ENCODE data around the gene ZNF326.

The ZNF326 gene, protein sequence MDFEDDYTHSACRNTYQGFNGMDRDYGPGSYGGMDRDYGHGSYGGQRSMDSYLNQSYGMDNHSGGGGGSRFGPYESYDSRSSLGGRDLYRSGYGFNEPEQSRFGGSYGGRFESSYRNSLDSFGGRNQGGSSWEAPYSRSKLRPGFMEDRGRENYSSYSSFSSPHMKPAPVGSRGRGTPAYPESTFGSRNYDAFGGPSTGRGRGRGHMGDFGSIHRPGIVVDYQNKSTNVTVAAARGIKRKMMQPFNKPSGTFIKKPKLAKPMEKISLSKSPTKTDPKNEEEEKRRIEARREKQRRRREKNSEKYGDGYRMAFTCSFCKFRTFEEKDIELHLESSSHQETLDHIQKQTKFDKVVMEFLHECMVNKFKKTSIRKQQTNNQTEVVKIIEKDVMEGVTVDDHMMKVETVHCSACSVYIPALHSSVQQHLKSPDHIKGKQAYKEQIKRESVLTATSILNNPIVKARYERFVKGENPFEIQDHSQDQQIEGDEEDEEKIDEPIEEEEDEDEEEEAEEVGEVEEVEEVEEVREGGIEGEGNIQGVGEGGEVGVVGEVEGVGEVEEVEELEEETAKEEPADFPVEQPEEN

GRCh38 chr1:89994805-89995597 is at the start of gene ZNF326:
Gene ZNF326 (plus strand): TSS chr1:89995110. CDS start chr1:89995258, 148 bp downstream.
- no peaks in the 10 kb centered on the region for H3K9me3 ChIP-seq (ENCODE audit: control insufficient read depth in 1 of 2, low read length in 2 of 2)
- H3K27me3 ChIP-seq (ENCODE audit: low read depth, low read length): no peaks in the 10 kb centered on the region
- peaks cover 8 to 31% of the 10 kb centered on the region in 2 donors for H3K4me1 ChIP-seq (ENCODE audit: control insufficient read depth in 1 of 2, insufficient read depth in 2 of 2, low read length in 2 of 2)
- peak within 1 kb of the TSS; percentile 86 to 96 for H3K4me3 ChIP-seq (ENCODE audit: low read depth in 1 of 2, low read length in 2 of 2)
- peak within 1 kb of the TSS; percentile 94 for H3K27ac ChIP-seq (ENCODE audit: low read length)
- peaks cover 0 to 4% of the 10 kb centered on the region in 2 donors for H3K36me3 ChIP-seq (ENCODE audit: control insufficient read depth in 1 of 2, insufficient read depth in 2 of 2, low read length in 2 of 2)

GRCh38 chr1:89945852-89946476 is 48.9 kb upstream of the ZNF326 start:
- Histone ChIP-seq H3K4me1 (ENCODE audit: control insufficient read depth in 1 of 2, insufficient read depth in 2 of 2, low read length in 2 of 2) (peaks cover 0 to 12% of the 10 kb centered on the region in 2 donors), H3K4me3 (ENCODE audit: low read depth in 1 of 2, low read length in 2 of 2) (no peak overlapping the region), H3K27me3 (ENCODE audit: low read depth, low read length) (no peaks in the 10 kb centered on the region), H3K27ac (ENCODE audit: low read length) (no peak overlapping the region), H3K36me3 (ENCODE audit: control insufficient read depth in 1 of 2, insufficient read depth in 2 of 2, low read length in 2 of 2) (no peaks in the 10 kb centered on the region), H3K9me3 (ENCODE audit: control insufficient read depth in 1 of 2, low read length in 2 of 2) (no peaks in the 10 kb centered on the region)

DNA sequence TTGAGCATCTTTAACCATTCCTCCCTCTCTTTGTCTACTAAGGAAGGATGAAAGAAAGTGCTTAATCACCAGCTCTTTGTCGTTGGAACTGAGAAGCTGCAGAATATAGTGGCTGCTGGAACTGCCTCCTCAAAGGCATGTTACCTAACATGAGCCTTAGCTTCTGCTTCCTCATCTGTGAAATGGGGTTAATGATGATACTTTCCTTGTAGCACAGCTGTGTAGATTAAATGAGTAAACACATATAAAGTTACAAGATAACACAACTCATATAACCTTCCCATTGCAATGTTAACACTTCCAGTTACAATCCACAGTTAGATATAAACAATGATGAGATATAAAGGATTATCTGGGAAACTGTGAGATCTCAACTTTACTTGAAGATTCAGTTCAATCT is 48.4 kb upstream of the ZNF326 start:
- Histone ChIP-seq H3K27me3 (ENCODE audit: low read depth, low read length) (no peaks in the 10 kb centered on the region), H3K4me3 (ENCODE audit: low read depth in 1 of 2, low read length in 2 of 2) (no peak overlapping the region), H3K9me3 (ENCODE audit: control insufficient read depth in 1 of 2, low read length in 2 of 2) (no peaks in the 10 kb centered on the region), H3K36me3 (ENCODE audit: control insufficient read depth in 1 of 2, insufficient read depth in 2 of 2, low read length in 2 of 2) (no peaks in the 10 kb centered on the region), H3K27ac (ENCODE audit: low read length) (no peak overlapping the region), H3K4me1 (ENCODE audit: control insufficient read depth in 1 of 2, insufficient read depth in 2 of 2, low read length in 2 of 2) (peaks cover 0 to 12% of the 10 kb centered on the region in 2 donors)

DNA sequence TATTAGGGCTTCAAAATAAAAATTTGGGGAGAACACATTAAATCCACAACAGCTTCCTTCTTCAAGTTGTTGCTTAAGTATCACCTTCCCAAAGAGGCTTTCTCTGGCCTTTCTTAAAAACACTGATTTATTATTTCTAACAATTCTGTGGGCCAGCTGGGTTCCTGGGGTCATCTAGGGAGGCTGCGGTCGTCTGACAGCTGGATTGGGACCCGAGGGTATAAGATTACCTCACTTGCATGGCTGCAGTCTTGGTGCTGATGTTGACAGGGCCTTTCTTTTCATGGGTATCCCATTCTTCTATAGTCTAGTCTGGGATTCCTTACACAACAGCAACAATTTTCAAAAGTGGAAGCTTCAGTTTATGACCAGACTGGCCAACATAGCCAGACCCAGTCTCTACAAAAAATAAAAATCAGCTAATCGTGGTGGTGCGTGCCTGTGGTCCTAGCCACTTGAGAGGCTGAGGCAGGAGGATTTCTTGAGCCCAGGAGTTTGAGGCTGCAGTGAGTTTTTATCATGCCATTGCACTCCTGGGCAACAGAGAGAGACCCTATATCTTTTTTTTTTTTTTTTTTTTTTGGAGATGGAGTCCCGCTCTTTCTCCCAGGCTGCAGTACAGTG is 46.1 kb upstream of the ZNF326 start:
- Histone ChIP-seq H3K27me3 (ENCODE audit: low read depth, low read length) (no peaks in the 10 kb centered on the region), H3K36me3 (ENCODE audit: control insufficient read depth in 1 of 2, insufficient read depth in 2 of 2, low read length in 2 of 2) (peaks cover 0 to 3% of the 10 kb centered on the region in 2 donors), H3K4me1 (ENCODE audit: control insufficient read depth in 1 of 2, insufficient read depth in 2 of 2, low read length in 2 of 2) (peaks cover 0 to 3% of the 10 kb centered on the region in 2 donors), H3K9me3 (ENCODE audit: control insufficient read depth in 1 of 2, low read length in 2 of 2) (no peaks in the 10 kb centered on the region), H3K27ac (ENCODE audit: low read length) (no peak overlapping the region), H3K4me3 (ENCODE audit: low read depth in 1 of 2, low read length in 2 of 2) (no peak overlapping the region)

- Histone ChIP-seq H3K27me3 (ENCODE audit: low read depth, low read length) (no peaks in the 10 kb centered on the region), H3K4me3 (ENCODE audit: low read depth in 1 of 2, low read length in 2 of 2) (no peak overlapping the region), H3K9me3 (ENCODE audit: control insufficient read depth in 1 of 2, low read length in 2 of 2) (no peaks in the 10 kb centered on the region), H3K27ac (ENCODE audit: low read length) (no peak overlapping the region), H3K4me1 (ENCODE audit: control insufficient read depth in 1 of 2, insufficient read depth in 2 of 2, low read length in 2 of 2) (no peaks in the 10 kb centered on the region), H3K36me3 (ENCODE audit: control insufficient read depth in 1 of 2, insufficient read depth in 2 of 2, low read length in 2 of 2) (peaks cover 0 to 3% of the 10 kb centered on the region in 2 donors)
Observed at GRCh38 chr1:89949991-89950624, 44.8 kb upstream of the ZNF326 start.

DNA sequence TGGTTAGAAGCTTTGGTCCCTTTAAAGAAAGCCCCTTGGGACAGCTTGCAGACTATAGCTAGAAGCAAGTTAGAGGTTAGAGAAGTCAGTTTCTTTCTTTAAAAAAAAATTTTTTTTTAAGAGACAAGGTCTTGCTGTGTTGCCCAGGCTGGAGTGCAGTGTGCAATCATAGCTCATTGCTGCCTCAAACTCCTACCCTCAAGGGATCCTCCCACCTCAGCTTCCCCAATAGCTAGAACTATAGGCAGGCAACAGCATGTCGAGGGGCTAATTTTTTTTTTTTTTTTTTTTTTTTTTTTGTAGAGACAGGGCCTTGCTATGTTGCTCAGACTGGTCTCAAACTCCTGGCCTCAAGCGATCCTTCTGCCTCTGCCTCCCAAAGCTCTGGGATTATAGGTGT is 44.2 kb upstream of the ZNF326 start:
- no peaks in the 10 kb centered on the region for H3K4me1 ChIP-seq (ENCODE audit: control insufficient read depth in 1 of 2, insufficient read depth in 2 of 2, low read length in 2 of 2)
- H3K27ac ChIP-seq (ENCODE audit: low read length): no peak overlapping the region
- H3K36me3 ChIP-seq (ENCODE audit: control insufficient read depth in 1 of 2, insufficient read depth in 2 of 2, low read length in 2 of 2): peaks cover 0 to 3% of the 10 kb centered on the region in 2 donors
- H3K27me3 ChIP-seq (ENCODE audit: low read depth, low read length): no peaks in the 10 kb centered on the region
- no peaks in the 10 kb centered on the region for H3K9me3 ChIP-seq (ENCODE audit: control insufficient read depth in 1 of 2, low read length in 2 of 2)
- H3K4me3 ChIP-seq (ENCODE audit: low read depth in 1 of 2, low read length in 2 of 2): no peak overlapping the region

GRCh38 chr1:89951766-89952604 is 42.9 kb upstream of the ZNF326 start:
- Histone ChIP-seq H3K27ac (ENCODE audit: low read length) (no peak overlapping the region), H3K4me1 (ENCODE audit: control insufficient read depth in 1 of 2, insufficient read depth in 2 of 2, low read length in 2 of 2) (no peaks in the 10 kb centered on the region), H3K27me3 (ENCODE audit: low read depth, low read length) (no peaks in the 10 kb centered on the region), H3K9me3 (ENCODE audit: control insufficient read depth in 1 of 2, low read length in 2 of 2) (no peaks in the 10 kb centered on the region), H3K36me3 (ENCODE audit: control insufficient read depth in 1 of 2, insufficient read depth in 2 of 2, low read length in 2 of 2) (peaks cover 0 to 3% of the 10 kb centered on the region in 2 donors), H3K4me3 (ENCODE audit: low read depth in 1 of 2, low read length in 2 of 2) (no peak overlapping the region)

DNA sequence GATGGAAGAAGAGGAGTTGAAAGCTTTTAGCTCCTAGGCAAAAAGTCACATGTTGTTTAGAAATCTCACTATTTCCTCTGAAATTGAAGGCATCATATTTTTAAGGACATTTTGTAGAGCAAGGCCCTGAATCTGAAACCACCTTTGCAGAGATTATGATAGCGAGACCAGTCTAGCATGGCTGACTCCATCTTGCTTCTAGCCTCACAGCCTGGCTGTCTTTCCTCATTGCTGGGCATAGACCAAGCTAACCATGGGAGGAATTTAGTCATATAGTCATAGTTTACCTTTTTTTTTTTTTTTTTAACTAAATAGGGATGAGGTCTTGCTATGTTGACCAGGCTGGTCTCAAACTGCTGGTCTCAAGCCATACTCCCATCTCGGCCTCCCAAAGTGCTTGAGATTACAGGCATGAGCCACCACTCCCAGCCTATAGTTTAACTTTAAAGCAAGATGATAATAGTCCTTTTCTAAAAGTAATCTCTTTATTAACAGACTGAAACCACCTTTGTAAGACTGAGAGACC is 42.2 kb upstream of the ZNF326 start:
- no peaks in the 10 kb centered on the region for H3K4me1 ChIP-seq (ENCODE audit: control insufficient read depth in 1 of 2, insufficient read depth in 2 of 2, low read length in 2 of 2)
- H3K9me3 ChIP-seq (ENCODE audit: control insufficient read depth in 1 of 2, low read length in 2 of 2): no peaks in the 10 kb centered on the region
- peaks cover 0 to 3% of the 10 kb centered on the region in 2 donors for H3K36me3 ChIP-seq (ENCODE audit: control insufficient read depth in 1 of 2, insufficient read depth in 2 of 2, low read length in 2 of 2)
- H3K27me3 ChIP-seq (ENCODE audit: low read depth, low read length): no peaks in the 10 kb centered on the region
- no peak overlapping the region for H3K4me3 ChIP-seq (ENCODE audit: low read depth in 1 of 2, low read length in 2 of 2)
- no peak overlapping the region for H3K27ac ChIP-seq (ENCODE audit: low read length)

DNA sequence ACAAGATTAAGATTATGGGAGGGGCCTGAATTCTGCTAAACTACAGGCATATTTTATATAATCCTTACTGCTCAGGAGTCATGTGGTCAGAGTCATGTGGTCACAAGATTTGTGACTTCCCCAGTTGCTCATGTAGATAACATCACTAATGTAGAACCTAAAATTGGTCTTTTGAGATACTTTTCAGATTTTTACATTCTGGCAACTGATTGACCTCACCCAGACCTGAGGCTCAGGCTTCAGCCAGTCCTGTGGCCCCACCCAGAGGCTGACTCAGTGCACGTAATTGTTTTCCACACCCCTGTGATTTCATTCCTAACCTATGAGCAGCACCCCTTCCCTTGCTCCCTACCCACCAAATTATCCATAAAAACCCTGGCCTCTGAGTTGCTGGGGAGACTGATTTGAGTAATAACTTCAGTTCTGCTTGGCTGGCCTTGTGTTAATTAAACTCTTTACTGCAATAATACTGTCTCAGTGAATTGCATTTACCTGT is 41.7 kb upstream of the ZNF326 start:
- no peak overlapping the region for H3K27ac ChIP-seq (ENCODE audit: low read length)
- H3K4me3 ChIP-seq (ENCODE audit: low read depth in 1 of 2, low read length in 2 of 2): no peak overlapping the region
- no peaks in the 10 kb centered on the region for H3K9me3 ChIP-seq (ENCODE audit: control insufficient read depth in 1 of 2, low read length in 2 of 2)
- H3K36me3 ChIP-seq (ENCODE audit: control insufficient read depth in 1 of 2, insufficient read depth in 2 of 2, low read length in 2 of 2): peaks cover 0 to 3% of the 10 kb centered on the region in 2 donors
- H3K27me3 ChIP-seq (ENCODE audit: low read depth, low read length): no peaks in the 10 kb centered on the region
- H3K4me1 ChIP-seq (ENCODE audit: control insufficient read depth in 1 of 2, insufficient read depth in 2 of 2, low read length in 2 of 2): no peaks in the 10 kb centered on the region
